Left renal pelvis (tissue), 4 donors: ENCODE measurements around the gene LIME1. TPM values are rescaled to one million over a fixed set of nuclear protein-coding genes. Genes with fewer than 3 reads are reported as not detected.
A peak's percentile ranks its signal among the peaks of the same experiment; 100 is the strongest.

Experiments
- DNase-seq, 4 donors: peaks; one replicate each; pipeline ENCODE4 v3.0.0-alpha.2; 2013; ENCODE audit warnings: low read depth in 4 of 4, low spot score in 3 of 4
- polyA plus RNA-seq, 4 donors: library from polyadenylated mRNA; unstranded; fragments of 120-200 nt; gene quantifications; one replicate each; pipeline ENCODE4 v1.2.1, GENCODE V29; 2013; ENCODE audit not compliant: insufficient read length in 4 of 4

LIME1 gene
- polyA plus RNA-seq, result 10 to 100 TPM in 1 of 4 donors, 1 to 10 TPM in 3; 4.0 to 14.9 (median 5.0) TPM

GRCh38 chr20:63735859-63736718 lies at the start of gene LIME1:
Gene LIME1 (plus strand): TSS chr20:63736664. CDS start chr20:63737550, 886 bp downstream.
- no peak for DNase-seq

- no peak for DNase-seq
Measured at GRCh38 chr20:63687419-63688178, 48.9 kb upstream of the LIME1 start.

GRCh38 chr20:63688228-63689045 lies 48.0 kb upstream of the LIME1 start:
- no peak for DNase-seq

- no peak for DNase-seq
Measured at GRCh38 chr20:63689046-63690002, 47.1 kb upstream of the LIME1 start.

GRCh38 chr20:63690003-63690897 lies 46.2 kb upstream of the LIME1 start:
- DNase-seq, result no peak

- no peak for DNase-seq
Measured at GRCh38 chr20:63690898-63691710, 45.4 kb upstream of the LIME1 start.

- DNase-seq, result no peak
Measured at GRCh38 chr20:63691711-63692435, 44.6 kb upstream of the LIME1 start.

- DNase-seq, result no peak
Measured at GRCh38 chr20:63692436-63693082, 43.9 kb upstream of the LIME1 start.

GRCh38 chr20:63693083-63693732 lies 43.3 kb upstream of the LIME1 start:
- DNase-seq, result no peak

GRCh38 chr20:63693733-63694583 lies 42.5 kb upstream of the LIME1 start:
- DNase-seq, result no peak

GRCh38 chr20:63694584-63695423 lies 41.7 kb upstream of the LIME1 start:
- no peak for DNase-seq

- no peak for DNase-seq
Measured at GRCh38 chr20:63695424-63696305, 40.8 kb upstream of the LIME1 start.

GRCh38 chr20:63696306-63696627 lies 40.2 kb upstream of the LIME1 start:
- DNase-seq, result peak in 2 of 4 donors; percentile 31 to 45
